SK-N-SH treated with all-trans-retinoic acid at 6 μM for 48 hours (cell line): Measurements from ENCODE around the gene TPRG1.

Experiments
- ATAC-seq: fragments of 200-7000 bp; cut with Tn5 transposase; 3 replicates; pipeline ENCODE4 v1.9.1; 2020; ENCODE audit warnings: mild to moderate bottlenecking, moderate library complexity
- BACH2 ChIP-seq: fragments of 250-450 bp; sonication (Bioruptor Pico); IDR thresholded peaks from 2 replicates; pipeline ENCODE4 v1.9.0; 2021; ENCODE audit warnings: mild to moderate bottlenecking, borderline replicate concordance
- CREB5 ChIP-seq: fragments of 250-450 bp; sonication (Bioruptor Pico); IDR thresholded peaks from 2 replicates; pipeline ENCODE4 v1.5.1; 2020; ENCODE audit warnings: low read depth, mild to moderate bottlenecking, moderate library complexity
- CSDC2 ChIP-seq: fragments of 250-450 bp; sonication (Bioruptor Pico); IDR thresholded peaks from 2 replicates; pipeline ENCODE4 v1.5.0; 2020; ENCODE audit warnings: mild to moderate bottlenecking, moderate library complexity
- ESRRG ChIP-seq: fragments of 250-450 bp; sonication (Bioruptor Pico); IDR thresholded peaks from 2 replicates; pipeline ENCODE4 v1.6.1; 2021; ENCODE audit warnings: mild to moderate bottlenecking
- GLIS3 ChIP-seq: fragments of 250-450 bp; sonication (Bioruptor Pico); IDR thresholded peaks from 2 replicates; pipeline ENCODE4 v1.5.0; 2020; ENCODE audit warnings: mild to moderate bottlenecking, moderate library complexity
- ISL1 ChIP-seq: fragments of 250-450 bp; sonication (Bioruptor Pico); IDR thresholded peaks from 2 replicates; pipeline ENCODE4 v2.1.2; 2022; ENCODE audit warnings: mild to moderate bottlenecking, moderate library complexity
- POU6F1 ChIP-seq: fragments of 250-450 bp; sonication (Bioruptor Pico); IDR thresholded peaks from 2 replicates; pipeline ENCODE4 v1.8.0; 2021; ENCODE audit warnings: low read depth, mild to moderate bottlenecking, moderate library complexity, borderline replicate concordance
- PPARA ChIP-seq: fragments of 250-450 bp; sonication (Bioruptor Pico); IDR thresholded peaks from 2 replicates; pipeline ENCODE4 v1.5.0; 2020; ENCODE audit warnings: mild to moderate bottlenecking, borderline replicate concordance
- RARB ChIP-seq: fragments of 250-450 bp; sonication (Bioruptor Pico); IDR thresholded peaks from 2 replicates; pipeline ENCODE4 v1.8.0; 2021; ENCODE audit warnings: mild to moderate bottlenecking, moderate library complexity
- SNAI2 ChIP-seq: fragments of 250-450 bp; sonication (Bioruptor Pico); IDR thresholded peaks from 2 replicates; pipeline ENCODE4 v1.5.0; 2020; ENCODE audit warnings: mild to moderate bottlenecking, moderate library complexity
- TCF4 ChIP-seq: fragments of 250-450 bp; sonication (Bioruptor Pico); IDR thresholded peaks from 2 replicates; pipeline ENCODE4 v1.8.0; 2021; ENCODE audit warnings: mild to moderate bottlenecking, moderate library complexity, borderline replicate concordance
- TOX ChIP-seq: fragments of 250-450 bp; sonication (Bioruptor Pico); IDR thresholded peaks from 2 replicates; pipeline ENCODE4 v1.8.0; 2021; ENCODE audit warnings: mild to moderate bottlenecking, moderate library complexity, borderline replicate concordance
- TSHZ2 ChIP-seq: fragments of 250-450 bp; sonication (Bioruptor Pico); IDR thresholded peaks from 2 replicates; pipeline ENCODE4 v1.5.0; 2020; ENCODE audit warnings: mild to moderate bottlenecking, moderate library complexity
- ZC3H10 ChIP-seq: fragments of 250-450 bp; sonication (Bioruptor Pico); IDR thresholded peaks from 2 replicates; pipeline ENCODE4 v1.5.1; 2021; ENCODE audit warnings: mild to moderate bottlenecking, moderate library complexity
- ZFP3 ChIP-seq: fragments of 250-450 bp; sonication (Bioruptor Pico); IDR thresholded peaks from 2 replicates; pipeline ENCODE4 v1.5.0; 2020; ENCODE audit warnings: mild to moderate bottlenecking, moderate library complexity
- ZFP30 ChIP-seq: fragments of 450-650 bp; formaldehyde crosslinking; IDR thresholded peaks from 2 replicates; pipeline ENCODE4 v1.5.0; 2022; ENCODE audit warnings: mild to moderate bottlenecking, moderate library complexity
- ZNF565 ChIP-seq: fragments of 450-650 bp; formaldehyde crosslinking; conservative IDR thresholded peaks from 2 replicates; pipeline ENCODE4 v1.5.0; 2020; ENCODE audit warnings: low read depth, mild to moderate bottlenecking, moderate library complexity
- TF ChIP-seq, protein P1 (sequence below): fragments of 250-450 bp; sonication (Bioruptor Pico); IDR thresholded peaks from 2 replicates; pipeline ENCODE4 v1.5.1; 2021; ENCODE audit warnings: mild to moderate bottlenecking, moderate library complexity
- TF ChIP-seq, protein P2 (sequence below): fragments of 250-450 bp; sonication (Bioruptor Pico); IDR thresholded peaks from 2 replicates; pipeline ENCODE4 v1.8.0; 2020; ENCODE audit warnings: mild to moderate bottlenecking, moderate library complexity, borderline replicate concordance

Gene TPRG1

GRCh38 chr3:189316296-189317019 lies 144.7 kb downstream of the TPRG1 start:
- TF ChIP-seq CREB5 (CRISPR knock-in tag): no peak
- TF ChIP-seq TOX (CRISPR knock-in tag): no peak
- TF ChIP-seq, protein P1, sequence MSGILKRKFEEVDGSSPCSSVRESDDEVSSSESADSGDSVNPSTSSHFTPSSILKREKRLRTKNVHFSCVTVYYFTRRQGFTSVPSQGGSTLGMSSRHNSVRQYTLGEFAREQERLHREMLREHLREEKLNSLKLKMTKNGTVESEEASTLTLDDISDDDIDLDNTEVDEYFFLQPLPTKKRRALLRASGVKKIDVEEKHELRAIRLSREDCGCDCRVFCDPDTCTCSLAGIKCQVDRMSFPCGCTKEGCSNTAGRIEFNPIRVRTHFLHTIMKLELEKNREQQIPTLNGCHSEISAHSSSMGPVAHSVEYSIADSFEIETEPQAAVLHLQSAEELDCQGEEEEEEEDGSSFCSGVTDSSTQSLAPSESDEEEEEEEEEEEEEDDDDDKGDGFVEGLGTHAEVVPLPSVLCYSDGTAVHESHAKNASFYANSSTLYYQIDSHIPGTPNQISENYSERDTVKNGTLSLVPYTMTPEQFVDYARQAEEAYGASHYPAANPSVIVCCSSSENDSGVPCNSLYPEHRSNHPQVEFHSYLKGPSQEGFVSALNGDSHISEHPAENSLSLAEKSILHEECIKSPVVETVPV (CRISPR knock-in tag): no peak
- TF ChIP-seq ZFP3 (CRISPR knock-in tag): no peak
- TF ChIP-seq RARB (CRISPR knock-in tag): no peak
- no peak for TF ChIP-seq ZFP30 (CRISPR knock-in tag)
- TF ChIP-seq GLIS3: no peak
- no peak for TF ChIP-seq SNAI2
- no peak for TF ChIP-seq ZNF565
- no peak for TF ChIP-seq ISL1
- no peak for TF ChIP-seq ESRRG (CRISPR knock-in tag)
- no peak for TF ChIP-seq PPARA (CRISPR knock-in tag)
- TF ChIP-seq POU6F1 (CRISPR knock-in tag): no peak
- no peak for ATAC-seq

GRCh38 chr3:189317911-189318310 lies 146.1 kb downstream of the TPRG1 start:
- no peak for TF ChIP-seq TSHZ2 (CRISPR knock-in tag)
- TF ChIP-seq POU6F1 (CRISPR knock-in tag): no peak
- TF ChIP-seq ZC3H10 (CRISPR knock-in tag): no peak
- no peak for TF ChIP-seq ZFP3 (CRISPR knock-in tag)
- TF ChIP-seq ZFP30 (CRISPR knock-in tag): no peak
- no peak for TF ChIP-seq RARB (CRISPR knock-in tag)
- TF ChIP-seq CREB5 (CRISPR knock-in tag): no peak
- no peak for TF ChIP-seq ZNF565
- no peak for ATAC-seq

- TF ChIP-seq POU6F1 (CRISPR knock-in tag) (no peak), TCF4 (CRISPR knock-in tag) (no peak), CSDC2 (CRISPR knock-in tag) (no peak), BACH2 (CRISPR knock-in tag) (no peak), RARB (CRISPR knock-in tag) (no peak), TSHZ2 (CRISPR knock-in tag) (no peak), ZFP3 (CRISPR knock-in tag) (no peak)
- TF ChIP-seq, protein P2, sequence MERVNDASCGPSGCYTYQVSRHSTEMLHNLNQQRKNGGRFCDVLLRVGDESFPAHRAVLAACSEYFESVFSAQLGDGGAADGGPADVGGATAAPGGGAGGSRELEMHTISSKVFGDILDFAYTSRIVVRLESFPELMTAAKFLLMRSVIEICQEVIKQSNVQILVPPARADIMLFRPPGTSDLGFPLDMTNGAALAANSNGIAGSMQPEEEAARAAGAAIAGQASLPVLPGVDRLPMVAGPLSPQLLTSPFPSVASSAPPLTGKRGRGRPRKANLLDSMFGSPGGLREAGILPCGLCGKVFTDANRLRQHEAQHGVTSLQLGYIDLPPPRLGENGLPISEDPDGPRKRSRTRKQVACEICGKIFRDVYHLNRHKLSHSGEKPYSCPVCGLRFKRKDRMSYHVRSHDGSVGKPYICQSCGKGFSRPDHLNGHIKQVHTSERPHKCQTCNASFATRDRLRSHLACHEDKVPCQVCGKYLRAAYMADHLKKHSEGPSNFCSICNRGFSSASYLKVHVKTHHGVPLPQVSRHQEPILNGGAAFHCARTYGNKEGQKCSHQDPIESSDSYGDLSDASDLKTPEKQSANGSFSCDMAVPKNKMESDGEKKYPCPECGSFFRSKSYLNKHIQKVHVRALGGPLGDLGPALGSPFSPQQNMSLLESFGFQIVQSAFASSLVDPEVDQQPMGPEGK (CRISPR knock-in tag): no peak
- no peak for ATAC-seq
These were observed 148.7 kb downstream of the TPRG1 start for GRCh38 chr3:189320511-189320910.
